ENCODE results near the gene DLX6.

The DLX6 gene

DNA sequence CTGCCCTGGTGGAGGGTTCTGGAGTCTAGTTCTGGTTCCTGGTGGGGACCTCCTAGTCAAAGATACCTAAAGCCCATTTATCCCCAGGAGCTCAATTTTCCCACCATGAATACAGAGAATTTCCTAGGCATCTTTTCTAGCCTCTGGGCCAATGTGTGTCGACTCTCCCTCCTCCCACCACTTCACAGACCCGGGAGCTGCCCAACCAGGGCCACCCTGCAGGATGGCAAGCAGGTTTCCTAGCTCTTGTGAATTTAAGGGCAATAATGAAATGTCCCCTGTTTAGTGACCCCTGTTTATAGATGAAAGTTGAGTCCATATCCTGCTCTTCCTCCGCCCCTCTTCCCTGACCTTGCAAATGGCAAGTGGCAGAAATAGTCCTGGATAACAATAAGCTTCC lies 9.9 kb downstream of the DLX6 start:
- H4K20me1 ChIP-seq (ENCODE audit: insufficient read depth, low read length) = no peaks in the 10 kb centered on the region

DNA sequence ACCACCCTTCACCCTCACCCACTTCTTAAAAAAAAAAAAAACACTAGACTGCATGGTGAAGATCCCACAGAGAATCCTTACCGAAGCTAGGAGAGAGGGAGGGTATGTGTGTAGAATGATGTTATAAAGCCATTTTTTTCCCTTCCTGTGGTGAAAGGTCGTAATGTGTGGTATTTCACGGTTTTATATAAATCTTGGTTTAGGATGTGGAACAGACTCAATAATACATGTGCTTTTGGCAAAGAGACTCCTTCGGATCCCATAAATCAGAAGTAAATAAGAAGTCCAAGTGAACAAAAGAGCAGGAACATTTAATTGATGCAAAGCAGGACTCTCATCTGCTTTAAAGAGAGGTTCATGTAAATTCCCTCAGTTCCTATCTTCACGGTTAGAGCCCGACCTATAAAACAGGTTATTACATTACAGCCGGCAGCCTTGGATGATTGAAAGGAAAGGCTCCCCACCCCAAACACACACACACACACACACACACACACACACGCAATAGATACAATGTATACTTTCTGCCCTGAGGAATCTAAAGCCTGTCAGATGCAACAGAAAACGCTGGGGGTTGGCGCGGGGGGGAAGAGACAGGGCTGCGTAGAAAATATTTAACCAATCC lies 10.5 kb downstream of the DLX6 start:
- Histone ChIP-seq H2AFZ (ENCODE audit: low read depth, low read length) (no peak overlapping the region), H3K4me1 (ENCODE audit: low read length) (no peaks in the 10 kb centered on the region), H3K27ac (ENCODE audit: low read length) (no peak overlapping the region), H3K9ac (ENCODE audit: low read length) (no peak overlapping the region), H3K79me2 (ENCODE audit: low read length) (no peaks in the 10 kb centered on the region), H3K9me3 (ENCODE audit: insufficient read depth, low read length) (no peaks in the 10 kb centered on the region), H3K4me2 (ENCODE audit: low read length) (no peak overlapping the region), H3K4me3 (ENCODE audit: low read length) (no peak overlapping the region), H3K27me3 (ENCODE audit: low read depth, low read length) (peaks cover 34% of the 10 kb centered on the region), H4K20me1 (ENCODE audit: insufficient read depth, low read length) (no peaks in the 10 kb centered on the region), H3K36me3 (replicated peaks; ENCODE audit: low read depth, low read length) (no peaks in the 10 kb centered on the region)
- TF ChIP-seq, protein P1, sequence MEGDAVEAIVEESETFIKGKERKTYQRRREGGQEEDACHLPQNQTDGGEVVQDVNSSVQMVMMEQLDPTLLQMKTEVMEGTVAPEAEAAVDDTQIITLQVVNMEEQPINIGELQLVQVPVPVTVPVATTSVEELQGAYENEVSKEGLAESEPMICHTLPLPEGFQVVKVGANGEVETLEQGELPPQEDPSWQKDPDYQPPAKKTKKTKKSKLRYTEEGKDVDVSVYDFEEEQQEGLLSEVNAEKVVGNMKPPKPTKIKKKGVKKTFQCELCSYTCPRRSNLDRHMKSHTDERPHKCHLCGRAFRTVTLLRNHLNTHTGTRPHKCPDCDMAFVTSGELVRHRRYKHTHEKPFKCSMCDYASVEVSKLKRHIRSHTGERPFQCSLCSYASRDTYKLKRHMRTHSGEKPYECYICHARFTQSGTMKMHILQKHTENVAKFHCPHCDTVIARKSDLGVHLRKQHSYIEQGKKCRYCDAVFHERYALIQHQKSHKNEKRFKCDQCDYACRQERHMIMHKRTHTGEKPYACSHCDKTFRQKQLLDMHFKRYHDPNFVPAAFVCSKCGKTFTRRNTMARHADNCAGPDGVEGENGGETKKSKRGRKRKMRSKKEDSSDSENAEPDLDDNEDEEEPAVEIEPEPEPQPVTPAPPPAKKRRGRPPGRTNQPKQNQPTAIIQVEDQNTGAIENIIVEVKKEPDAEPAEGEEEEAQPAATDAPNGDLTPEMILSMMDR (IDR thresholded peaks at IDR 0.05; ENCODE audit: low read depth, low read length) = no peak
- no peak for TF ChIP-seq EZH2phosphoT487 (IDR thresholded peaks at IDR 0.05; ENCODE audit: low read depth)

More for the DNA sequence above, 9.9 kb downstream of the DLX6 start:
- Histone ChIP-seq H3K9ac (ENCODE audit: low read length) (no peak overlapping the region), H3K36me3 (replicated peaks; ENCODE audit: low read depth, low read length) (no peaks in the 10 kb centered on the region), H3K4me1 (ENCODE audit: low read length) (no peaks in the 10 kb centered on the region), H3K4me2 (ENCODE audit: low read length) (no peak overlapping the region), H3K27ac (ENCODE audit: low read length) (no peak overlapping the region), H2AFZ (ENCODE audit: low read depth, low read length) (no peak overlapping the region), H3K27me3 (ENCODE audit: low read depth, low read length) (peaks cover 38% of the 10 kb centered on the region), H3K79me2 (ENCODE audit: low read length) (no peaks in the 10 kb centered on the region), H3K4me3 (ENCODE audit: low read length) (no peak overlapping the region), H3K9me3 (ENCODE audit: insufficient read depth, low read length) (no peaks in the 10 kb centered on the region)
- TF ChIP-seq, protein P1 (IDR thresholded peaks at IDR 0.05; ENCODE audit: low read depth, low read length) = no peak
- TF ChIP-seq EZH2phosphoT487 (IDR thresholded peaks at IDR 0.05; ENCODE audit: low read depth) = no peak

DNA sequence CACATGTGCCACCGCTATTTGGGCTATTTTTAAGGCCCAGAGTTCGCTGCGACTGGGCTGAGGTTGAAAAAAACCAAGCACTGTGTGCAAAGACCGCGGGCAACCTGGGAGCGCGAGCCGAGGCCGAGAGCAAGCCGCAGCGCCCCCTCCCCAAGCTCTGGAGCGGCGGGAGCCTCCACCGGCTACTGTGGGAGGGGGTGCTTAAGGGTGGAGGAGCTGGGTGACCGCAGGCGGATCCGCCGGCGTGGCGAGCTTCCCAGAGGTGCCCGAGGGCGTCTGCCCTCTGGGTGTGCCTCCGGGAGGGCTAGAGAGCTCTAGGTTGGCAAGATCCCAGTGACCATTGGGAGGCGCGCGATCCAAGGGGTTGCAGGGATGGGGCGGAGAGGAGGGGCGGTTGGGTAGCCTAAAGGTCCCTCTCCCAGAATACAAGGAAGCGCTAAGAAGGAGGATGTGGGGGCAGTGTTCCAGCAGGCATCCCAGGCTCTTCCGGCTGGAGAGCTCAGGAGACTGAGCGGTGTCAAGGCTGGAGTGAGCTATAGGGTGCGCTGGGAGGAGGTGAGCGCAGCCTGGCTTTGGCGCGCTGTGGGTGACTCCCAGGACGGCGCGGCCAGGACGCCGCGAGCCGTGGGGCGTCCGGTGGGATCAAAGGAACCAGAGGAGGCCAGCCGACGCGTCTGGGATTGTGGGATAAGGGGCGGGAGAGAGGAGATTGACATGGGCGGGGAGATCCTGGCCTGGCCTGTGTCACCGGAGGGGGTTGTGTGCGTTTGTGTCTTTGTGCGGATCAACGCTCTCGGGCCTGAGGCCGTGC lies 11.2 kb downstream of the DLX6 start:
- TF ChIP-seq EZH2phosphoT487 (IDR thresholded peaks at IDR 0.05; ENCODE audit: low read depth) = no peak
- TF ChIP-seq, protein P1 (IDR thresholded peaks at IDR 0.05; ENCODE audit: low read depth, low read length) = no peak
- no peaks in the 10 kb centered on the region for H4K20me1 ChIP-seq (ENCODE audit: insufficient read depth, low read length)
- no peak overlapping the region for H3K4me3 ChIP-seq (ENCODE audit: low read length)
- H2AFZ ChIP-seq (ENCODE audit: low read depth, low read length) = no peak overlapping the region
- no peaks in the 10 kb centered on the region for H3K9me3 ChIP-seq (ENCODE audit: insufficient read depth, low read length)
- no peak overlapping the region for H3K27ac ChIP-seq (ENCODE audit: low read length)
- H3K4me2 ChIP-seq (ENCODE audit: low read length) = no peak overlapping the region
- H3K27me3 ChIP-seq (ENCODE audit: low read depth, low read length) = peaks cover 27% of the 10 kb centered on the region
- H3K4me1 ChIP-seq (ENCODE audit: low read length) = no peaks in the 10 kb centered on the region
- no peaks in the 10 kb centered on the region for H3K79me2 ChIP-seq (ENCODE audit: low read length)
- H3K9ac ChIP-seq (ENCODE audit: low read length) = no peak overlapping the region
- H3K36me3 ChIP-seq (replicated peaks; ENCODE audit: low read depth, low read length) = no peaks in the 10 kb centered on the region

Data from OCI-LY3 (cell line).